NOMO-1 treated with DMSO at 0.1 percent for 48 hours (cell line): ENCODE measurements around the gene KIF6.
A peak's percentile ranks its signal among the peaks of the same experiment; 100 is the strongest.
"Not testable (repeated sequence)": the region's sequence is repeated elsewhere in the genome, so short reads cannot be mapped to it uniquely, and the experiment has no call there.

Source experiments
- DNase-seq: peaks from one replicate; lab custom pipeline; 2025; ENCODE audit not compliant: unreplicated experiment; lab: John Stamatoyannopoulos, UW

The KIF6 gene

DNA sequence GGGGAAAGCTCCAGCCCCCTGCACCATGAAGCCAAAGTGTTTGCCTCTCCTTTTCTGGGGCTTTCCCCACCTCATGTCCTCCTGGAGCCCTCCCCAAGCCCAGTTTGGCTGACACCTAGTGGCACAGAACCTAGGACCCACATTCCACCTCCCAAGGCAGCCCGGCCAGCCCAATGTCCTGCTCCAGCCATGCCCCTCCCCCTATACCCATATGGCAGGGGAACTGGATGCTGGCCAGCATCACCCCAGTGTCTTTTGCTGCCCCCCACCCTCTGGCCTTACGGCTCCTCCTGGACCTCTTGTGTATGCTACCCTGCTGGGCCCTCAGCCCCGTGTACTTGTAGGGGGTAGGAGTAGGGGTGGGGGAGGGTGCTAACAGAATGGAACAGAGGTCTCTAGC is 170.1 kb downstream of the KIF6 start:
- DNase-seq: no peak

DNA sequence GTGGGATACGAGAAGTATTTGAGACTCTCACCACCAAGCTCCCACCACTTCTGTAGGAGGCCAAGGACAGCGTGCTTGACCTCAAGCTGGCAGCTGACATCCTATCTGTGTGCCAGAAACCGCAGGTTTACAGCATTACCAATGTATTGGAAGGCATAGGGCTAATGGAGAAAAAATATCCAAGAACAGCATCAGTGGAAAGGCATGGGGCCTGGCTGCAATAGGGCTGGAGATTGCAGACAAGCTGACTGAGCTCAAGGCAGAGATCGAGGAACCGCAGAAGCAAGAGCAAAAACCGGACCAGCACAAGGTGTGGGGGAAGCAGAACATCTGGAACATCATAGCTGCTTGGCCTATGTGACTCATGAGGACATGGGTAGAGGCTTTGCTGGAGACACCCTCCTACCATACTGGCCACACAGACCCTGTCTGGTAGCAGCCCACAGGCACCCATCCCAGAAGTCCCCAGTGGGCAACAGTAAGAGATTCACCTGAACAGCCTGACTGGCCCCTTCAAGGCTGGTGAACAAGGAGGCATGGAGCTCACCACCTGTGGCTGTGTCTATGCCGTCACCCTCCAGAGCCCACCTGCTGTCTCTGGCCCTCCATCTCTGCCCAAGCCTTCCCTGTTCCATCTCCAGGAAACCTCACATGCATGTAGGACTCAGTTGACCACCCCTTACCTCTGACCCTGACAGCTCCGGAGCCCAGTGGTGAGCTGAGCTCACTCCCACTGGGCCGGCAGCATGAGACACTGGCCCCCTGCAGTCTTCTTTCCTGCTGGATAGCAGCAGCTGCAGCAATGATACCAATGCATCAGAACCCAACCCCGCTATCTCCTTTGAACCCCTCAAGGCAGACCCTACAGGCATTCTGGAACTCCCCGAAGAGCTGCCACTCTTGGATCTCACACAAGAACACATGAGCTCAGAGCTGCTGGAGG is 171.1 kb downstream of the KIF6 start:
- no peak for DNase-seq

- DNase-seq: no peak
Measured at GRCh38 chr6:39553029-39553428, 172.2 kb downstream of the KIF6 start.

DNA sequence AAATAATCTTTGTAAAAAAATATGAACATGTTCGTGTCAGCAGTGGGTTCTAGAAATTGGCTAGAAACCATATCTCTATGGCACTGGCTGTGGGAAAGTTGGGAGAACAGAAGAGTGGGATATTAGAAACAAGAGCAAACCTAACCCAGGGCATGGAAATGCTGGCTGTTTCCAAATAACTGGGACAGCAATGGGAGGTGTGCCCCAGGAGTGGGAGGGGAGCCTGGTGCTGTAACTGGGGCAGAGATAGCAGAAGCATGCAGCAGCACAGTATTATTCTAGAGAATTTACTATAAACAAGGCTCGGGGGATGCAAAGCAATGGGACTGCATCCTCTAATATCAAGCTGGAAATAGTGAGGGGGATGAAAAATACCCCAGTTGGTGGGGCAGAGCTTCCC is 175.0 kb downstream of the KIF6 start:
- DNase-seq: no peak

DNA sequence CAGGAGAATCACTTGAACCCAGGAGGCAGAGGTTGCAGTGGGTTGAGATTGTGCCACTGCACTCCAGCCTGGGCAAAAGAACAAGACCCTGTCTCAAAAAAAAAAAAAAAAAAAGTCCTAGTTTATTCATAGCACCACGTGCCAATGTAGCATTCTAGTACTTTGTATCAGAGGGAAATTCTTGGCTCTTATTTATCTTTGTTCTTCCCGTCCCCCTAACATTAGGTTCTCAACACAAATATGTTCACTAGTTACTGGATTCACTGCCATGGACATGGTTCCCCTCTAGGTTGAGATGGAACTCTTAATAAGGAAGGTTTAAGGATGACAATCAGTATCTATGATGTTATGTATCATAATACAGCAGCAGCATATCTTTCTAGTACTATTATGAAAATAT is 178.5 kb downstream of the KIF6 start:
- DNase-seq: no peak

- DNase-seq: no peak
Measured at GRCh38 chr6:39543950-39544349, 181.3 kb downstream of the KIF6 start.

GRCh38 chr6:39543095-39543494 is 182.1 kb downstream of the KIF6 start:
- no peak for DNase-seq

GRCh38 chr6:39540454-39540853 is 184.8 kb downstream of the KIF6 start:
- DNase-seq: no peak

GRCh38 chr6:39530201-39530759 is 194.9 kb downstream of the KIF6 start:
- DNase-seq: peak; percentile 5

GRCh38 chr6:39527792-39528564 is 197.2 kb downstream of the KIF6 start:
- DNase-seq: no peak

DNA sequence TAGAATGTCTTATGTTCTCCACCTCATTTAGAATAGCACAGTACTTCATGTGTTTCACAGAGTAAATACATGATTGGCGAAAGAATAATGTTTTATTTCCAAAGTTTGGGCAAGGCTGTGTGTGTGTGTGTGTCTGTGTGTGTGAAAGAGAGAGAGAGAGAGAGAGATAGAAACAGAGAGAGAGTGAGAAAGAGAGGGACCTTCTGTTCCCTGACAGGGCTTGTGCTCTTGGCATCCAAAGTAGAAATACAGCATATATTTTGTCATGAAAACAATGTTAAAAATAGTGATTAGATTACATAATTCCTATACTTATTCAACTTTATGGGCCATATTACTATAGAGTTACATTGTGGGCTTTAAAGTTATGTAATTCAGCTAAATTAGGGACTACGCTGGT is 201.2 kb downstream of the KIF6 start:
- DNase-seq: no peak

GRCh38 chr6:39521958-39522357 is 203.2 kb downstream of the KIF6 start:
- no peak for DNase-seq

DNA sequence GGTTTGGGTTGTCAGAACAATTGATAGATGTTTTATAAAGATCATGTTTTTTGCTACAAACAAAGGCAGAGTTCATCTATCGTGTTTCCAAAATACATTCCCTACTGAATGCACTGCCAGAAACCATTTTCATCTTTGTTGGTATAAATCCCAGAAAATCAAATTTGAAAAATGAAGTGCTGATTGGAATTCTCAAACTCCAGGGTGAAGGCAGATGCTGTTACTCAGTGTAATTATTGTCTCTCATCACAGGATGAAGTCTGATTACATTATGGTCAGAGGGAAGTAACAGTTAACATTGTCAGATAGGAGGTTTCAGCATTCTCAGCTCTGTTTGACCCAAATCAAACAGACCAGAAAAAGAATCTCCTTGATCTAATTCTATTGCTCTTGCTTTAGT is 204.3 kb downstream of the KIF6 start:
- DNase-seq: no peak

DNA sequence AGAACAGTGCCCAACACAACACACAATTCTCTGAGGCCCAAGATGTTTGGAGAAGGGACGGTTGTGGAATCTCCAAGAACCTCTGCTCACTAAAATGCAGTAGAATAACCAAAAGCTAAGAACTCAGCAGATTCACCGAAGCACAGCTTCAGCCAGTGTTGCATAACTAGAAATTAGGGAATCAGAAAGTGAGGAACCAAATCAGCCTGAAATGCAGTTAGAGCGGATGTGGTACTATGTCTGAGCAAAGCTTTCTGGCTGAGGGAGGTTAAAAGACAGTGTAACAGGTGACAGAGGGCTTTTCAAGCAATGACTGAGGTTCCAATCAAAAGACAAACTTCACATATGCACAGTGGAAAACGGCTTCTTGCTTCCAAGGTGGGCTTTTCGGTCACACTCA is 204.8 kb downstream of the KIF6 start:
- DNase-seq: peak; percentile 40

DNA sequence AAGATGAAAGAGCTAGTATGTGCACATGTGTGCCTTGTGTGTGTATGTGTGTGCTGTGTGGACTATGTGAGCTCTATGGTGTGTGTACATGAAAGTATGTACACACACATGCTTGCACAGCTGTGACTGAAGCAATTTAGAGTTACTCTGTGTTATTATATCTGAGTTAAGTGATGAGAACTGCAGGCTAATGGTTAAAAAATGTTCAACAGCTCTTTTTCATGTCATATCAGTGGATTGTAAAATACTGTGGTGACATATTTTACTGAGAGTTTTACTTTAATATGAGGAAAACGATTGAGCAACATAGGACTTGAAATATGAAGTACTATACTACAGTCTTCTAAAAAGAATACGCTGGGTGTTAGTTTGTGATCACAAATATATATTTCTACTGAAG is 207.0 kb downstream of the KIF6 start:
- DNase-seq: no peak

- no peak for DNase-seq
Measured at GRCh38 chr6:39517756-39518155, 207.5 kb downstream of the KIF6 start.

GRCh38 chr6:39516471-39516870 is 208.7 kb downstream of the KIF6 start:
- no peak for DNase-seq

- DNase-seq: no peak
Measured at GRCh38 chr6:39515471-39515870, 209.7 kb downstream of the KIF6 start.

- DNase-seq: no peak
Measured at GRCh38 chr6:39515006-39515405, 210.2 kb downstream of the KIF6 start.

DNA sequence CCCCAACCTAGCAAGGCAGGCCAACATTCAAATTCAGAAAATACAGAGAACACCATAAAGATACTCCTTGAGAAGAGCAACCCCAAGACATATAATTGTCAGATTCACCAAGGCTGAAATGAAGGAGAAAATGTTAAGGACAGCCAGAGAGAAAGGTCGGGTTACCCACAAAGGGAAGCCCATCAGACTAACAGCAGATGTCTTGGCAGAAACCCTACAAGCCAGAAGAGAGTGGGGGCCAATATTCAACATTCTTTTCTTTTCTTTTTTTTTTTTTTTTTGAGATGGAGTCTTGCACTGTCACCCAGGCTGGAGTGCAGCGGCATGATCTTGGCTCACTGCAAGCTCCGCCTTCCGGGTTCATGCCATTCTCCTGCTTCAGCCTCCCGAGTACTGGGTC is 215.4 kb downstream of the KIF6 start:
- DNase-seq: not testable (repeated sequence)

GRCh38 chr6:39508515-39508914 is 216.7 kb downstream of the KIF6 start:
- DNase-seq: no peak
